NB4 (cell line): ENCODE measurements around the gene P2RY14.
A peak's percentile ranks its signal among the peaks of the same experiment; 100 is the strongest.

Source experiments
- DNase-seq: peaks from one replicate; pipeline ENCODE4 v3.0.0; 2010; ENCODE audit warnings: low read depth
- H3K4me3 ChIP-seq: one replicate; pipeline ENCODE4 v1.5.1; 2011; ENCODE audit warnings: mild to moderate bottlenecking, low read depth, low read length, moderate library complexity
- MYC ChIP-seq: IDR thresholded peaks from 2 replicates; pipeline ENCODE4 v1.6.1; 2011; ENCODE audit warnings: low read depth, low read length
- POLR2A ChIP-seq: IDR thresholded peaks from 2 replicates; pipeline ENCODE4 v1.6.1; 2011; ENCODE audit warnings: mild to moderate bottlenecking; ENCODE audit not compliant: insufficient read length; ENCODE audit errors: extremely low read depth
- TF ChIP-seq, protein P1 (sequence below): IDR thresholded peaks from 2 replicates; pipeline ENCODE4 v1.6.1; 2011; ENCODE audit warnings: low read depth, low read length
- TF ChIP-seq, protein P2 (sequence below): IDR thresholded peaks from one replicate; pipeline ENCODE4 v1.5.1; 2012; ENCODE audit warnings: low read depth, low read length

The P2RY14 gene

DNA sequence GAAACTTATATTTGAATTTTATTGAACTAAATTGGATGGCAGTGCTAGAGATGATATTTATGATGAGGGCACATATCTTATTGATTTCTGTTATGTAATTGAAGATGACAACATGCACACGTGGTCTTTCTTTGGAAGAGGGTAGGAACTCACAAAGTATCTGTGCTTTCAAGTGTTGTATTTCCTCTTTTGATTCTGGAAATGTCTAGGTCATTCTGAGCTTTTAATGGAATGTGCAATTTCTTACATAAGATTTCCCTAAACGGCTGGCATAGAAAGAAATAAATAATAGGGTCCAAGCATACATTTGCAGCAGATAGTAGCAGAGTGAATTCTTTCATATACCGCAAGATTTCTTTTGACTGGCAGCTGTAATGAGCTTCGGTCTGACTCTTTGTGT, 65.2 kb downstream of the P2RY14 start:
- TF ChIP-seq POLR2A (no peak), MYC (no peak)
- TF ChIP-seq, protein P1, sequence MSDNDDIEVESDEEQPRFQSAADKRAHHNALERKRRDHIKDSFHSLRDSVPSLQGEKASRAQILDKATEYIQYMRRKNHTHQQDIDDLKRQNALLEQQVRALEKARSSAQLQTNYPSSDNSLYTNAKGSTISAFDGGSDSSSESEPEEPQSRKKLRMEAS: no peak
- TF ChIP-seq, protein P2, sequence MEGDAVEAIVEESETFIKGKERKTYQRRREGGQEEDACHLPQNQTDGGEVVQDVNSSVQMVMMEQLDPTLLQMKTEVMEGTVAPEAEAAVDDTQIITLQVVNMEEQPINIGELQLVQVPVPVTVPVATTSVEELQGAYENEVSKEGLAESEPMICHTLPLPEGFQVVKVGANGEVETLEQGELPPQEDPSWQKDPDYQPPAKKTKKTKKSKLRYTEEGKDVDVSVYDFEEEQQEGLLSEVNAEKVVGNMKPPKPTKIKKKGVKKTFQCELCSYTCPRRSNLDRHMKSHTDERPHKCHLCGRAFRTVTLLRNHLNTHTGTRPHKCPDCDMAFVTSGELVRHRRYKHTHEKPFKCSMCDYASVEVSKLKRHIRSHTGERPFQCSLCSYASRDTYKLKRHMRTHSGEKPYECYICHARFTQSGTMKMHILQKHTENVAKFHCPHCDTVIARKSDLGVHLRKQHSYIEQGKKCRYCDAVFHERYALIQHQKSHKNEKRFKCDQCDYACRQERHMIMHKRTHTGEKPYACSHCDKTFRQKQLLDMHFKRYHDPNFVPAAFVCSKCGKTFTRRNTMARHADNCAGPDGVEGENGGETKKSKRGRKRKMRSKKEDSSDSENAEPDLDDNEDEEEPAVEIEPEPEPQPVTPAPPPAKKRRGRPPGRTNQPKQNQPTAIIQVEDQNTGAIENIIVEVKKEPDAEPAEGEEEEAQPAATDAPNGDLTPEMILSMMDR: no peak
- DNase-seq: no peak
- H3K4me3 ChIP-seq: no peak overlapping the region

DNA sequence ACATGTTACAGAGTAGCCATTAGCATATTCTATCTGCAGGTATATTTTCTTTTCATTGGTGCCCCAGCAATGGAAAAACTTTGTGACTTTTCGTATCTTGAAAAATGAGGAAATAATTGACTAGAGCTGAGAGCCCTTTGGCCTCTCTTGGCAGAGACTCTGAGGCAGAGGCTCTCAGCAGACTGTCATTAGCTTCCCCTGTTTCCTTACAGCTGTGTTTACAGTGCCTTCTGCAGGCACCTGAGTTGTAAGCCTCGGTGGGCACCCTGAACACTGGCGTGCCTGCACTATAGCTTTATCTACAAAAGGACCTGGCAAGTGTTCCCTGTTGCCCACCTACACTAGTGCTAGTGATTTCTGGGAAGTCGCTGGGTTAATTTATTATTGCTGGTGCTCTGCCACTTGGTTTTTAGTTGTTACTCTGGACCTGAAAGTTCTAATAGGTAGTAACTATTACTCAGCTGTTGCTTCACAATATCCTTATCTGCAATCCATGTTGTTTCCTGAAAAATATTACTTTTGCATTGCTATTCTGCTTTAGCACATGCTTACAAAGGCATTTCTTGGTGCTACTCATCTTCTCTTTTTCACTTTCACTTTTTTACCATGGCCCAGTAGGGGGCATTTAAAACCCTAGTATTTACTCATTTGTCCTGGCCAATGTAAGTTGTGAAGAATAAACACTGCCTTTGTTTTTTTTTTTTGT, 67.5 kb downstream of the P2RY14 start:
- no peak for TF ChIP-seq POLR2A
- no peak overlapping the region for H3K4me3 ChIP-seq
- DNase-seq: peak; percentile 15

DNA sequence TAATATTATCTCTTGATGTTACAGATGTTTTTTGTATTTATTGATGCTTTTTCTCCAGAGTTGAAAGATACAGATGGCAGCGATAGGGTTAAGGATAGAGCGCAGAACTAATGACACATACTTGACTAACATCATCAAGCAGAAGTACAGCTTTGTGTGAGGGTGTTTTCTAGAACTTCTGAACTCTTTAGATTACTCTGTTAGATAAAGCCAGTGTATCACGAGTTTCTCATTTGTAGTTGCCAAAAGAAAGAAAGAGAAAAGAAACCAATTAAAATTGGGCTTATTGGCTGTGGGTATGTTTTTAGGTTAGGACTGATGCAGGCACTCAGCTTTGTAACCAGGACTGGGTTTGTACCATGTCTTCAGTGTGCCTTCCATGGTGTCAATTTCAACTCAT, 68.7 kb downstream of the P2RY14 start:
- TF ChIP-seq POLR2A (no peak), MYC (no peak)
- TF ChIP-seq, protein P2: no peak
- TF ChIP-seq, protein P1: no peak
- no peak overlapping the region for H3K4me3 ChIP-seq
- no peak for DNase-seq

DNA sequence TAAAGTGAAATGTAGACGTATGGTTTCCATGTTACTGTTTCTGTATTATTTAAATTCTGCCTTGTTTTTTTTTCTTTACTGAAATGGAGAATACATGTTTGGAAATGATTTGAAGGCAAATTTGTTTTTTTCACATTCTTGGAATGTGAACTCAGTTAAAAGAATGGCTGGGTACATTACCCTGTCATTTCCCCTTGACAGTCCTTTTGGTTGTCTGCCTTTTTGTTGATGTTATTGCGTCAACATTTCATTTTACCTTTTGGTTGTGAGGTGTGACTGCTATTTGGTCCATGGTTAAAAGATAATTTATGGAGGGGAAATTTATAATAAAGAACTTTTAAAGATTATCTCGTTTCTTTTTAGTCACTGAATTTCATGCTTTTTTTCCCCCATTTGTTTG, 72.1 kb downstream of the P2RY14 start:
- DNase-seq: no peak
- no peak overlapping the region for H3K4me3 ChIP-seq
- TF ChIP-seq, protein P1: no peak
- TF ChIP-seq, protein P2: no peak
- TF ChIP-seq MYC (no peak), POLR2A (no peak)

DNA sequence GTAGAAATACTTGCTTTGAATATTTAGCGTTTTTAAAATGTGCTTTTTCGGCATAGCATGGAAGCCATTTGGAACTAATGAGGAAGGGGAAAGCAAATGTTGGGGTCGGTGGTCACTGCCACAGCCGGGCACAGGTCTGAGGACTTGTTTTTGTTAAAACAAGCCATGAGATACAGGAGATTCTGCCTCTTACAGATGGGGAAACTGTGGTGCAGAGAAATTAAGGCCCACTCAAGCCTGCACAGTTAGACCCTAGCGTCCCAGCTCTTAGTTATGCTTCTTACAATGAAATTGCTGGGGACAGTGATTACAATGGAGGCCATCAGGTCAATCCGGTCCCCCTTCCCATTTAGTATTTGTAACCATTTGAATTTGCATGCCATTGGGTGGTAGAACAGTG, 72.9 kb downstream of the P2RY14 start:
- TF ChIP-seq, protein P2: no peak
- TF ChIP-seq POLR2A: no peak
- TF ChIP-seq MYC: no peak
- TF ChIP-seq, protein P1: no peak
- H3K4me3 ChIP-seq: no peak overlapping the region
- no peak for DNase-seq

DNA sequence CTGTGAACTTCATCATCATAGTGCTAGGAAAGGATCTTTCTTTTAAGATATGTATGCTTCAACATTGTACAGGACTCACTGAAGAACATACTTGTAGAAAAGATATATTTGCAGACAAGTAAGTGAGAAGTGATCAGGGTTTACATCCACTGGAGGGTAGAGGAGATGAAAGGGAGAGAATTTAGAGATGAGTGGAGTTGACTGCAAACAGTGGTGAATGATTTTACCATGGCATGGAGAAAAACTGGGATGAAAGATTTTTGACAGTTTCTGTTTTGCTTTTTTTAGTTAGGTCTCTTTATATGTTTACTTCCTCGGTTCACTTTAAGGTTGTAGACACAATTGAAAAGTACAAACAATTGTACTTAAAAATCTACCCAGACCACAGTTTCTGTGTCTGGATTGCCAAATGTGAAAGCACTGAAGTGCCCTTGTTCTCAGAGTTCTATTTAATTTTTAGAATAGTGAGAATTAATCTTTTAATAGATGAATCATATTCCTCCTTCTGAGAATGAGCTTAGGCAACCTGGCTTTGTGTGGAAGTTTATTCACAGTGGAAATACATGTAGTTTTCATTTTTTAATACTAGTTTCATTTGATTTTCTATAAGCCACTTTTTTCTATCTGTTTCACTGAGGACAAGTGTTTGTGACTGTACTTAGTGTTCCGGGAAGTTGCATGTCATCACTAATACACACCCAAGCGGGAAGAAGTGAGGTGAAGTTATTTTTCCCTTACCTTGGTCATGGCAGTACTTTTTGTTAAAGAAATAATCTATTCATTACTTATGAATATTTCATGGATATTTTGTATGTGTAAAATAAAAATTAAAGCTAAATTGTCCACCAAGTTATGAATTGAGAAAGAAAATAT, 73.6 kb downstream of the P2RY14 start:
- TF ChIP-seq MYC: no peak
- TF ChIP-seq, protein P2: no peak
- no peak for TF ChIP-seq POLR2A
- TF ChIP-seq, protein P1: no peak
- no peak overlapping the region for H3K4me3 ChIP-seq
- no peak for DNase-seq
